GM19452 (cell line): ENCODE measurements around the gene HOXD8.

Source experiments
- ATAC-seq: cut with Tn5 transposase; IDR thresholded peaks from one replicate; pipeline ENCODE4 v1.9.1; 2021; ENCODE audit not compliant: unreplicated experiment

The HOXD8 gene

DNA sequence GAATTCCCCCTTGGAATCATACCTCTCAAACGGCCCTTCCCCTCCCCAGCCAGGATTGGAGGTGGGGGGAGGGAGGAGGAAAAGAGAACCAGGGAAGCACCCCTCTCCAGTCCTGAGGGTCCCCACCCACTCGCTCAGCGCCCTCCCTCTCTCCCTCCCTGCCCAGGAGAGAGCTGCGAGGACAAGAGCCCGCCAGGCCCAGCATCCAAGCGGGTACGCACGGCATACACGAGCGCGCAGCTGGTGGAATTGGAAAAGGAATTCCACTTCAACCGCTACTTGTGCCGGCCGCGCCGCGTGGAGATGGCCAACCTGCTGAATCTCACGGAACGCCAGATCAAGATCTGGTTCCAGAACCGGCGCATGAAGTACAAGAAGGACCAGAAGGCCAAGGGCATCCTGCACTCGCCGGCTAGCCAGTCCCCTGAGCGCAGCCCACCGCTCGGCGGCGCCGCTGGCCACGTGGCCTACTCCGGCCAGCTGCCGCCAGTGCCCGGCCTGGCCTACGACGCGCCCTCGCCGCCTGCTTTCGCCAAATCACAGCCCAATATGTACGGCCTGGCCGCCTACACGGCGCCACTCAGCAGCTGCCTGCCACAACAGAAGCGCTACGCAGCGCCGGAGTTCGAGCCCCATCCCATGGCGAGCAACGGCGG, 42.0 kb downstream of the HOXD8 start:
- ATAC-seq, result no peak

DNA sequence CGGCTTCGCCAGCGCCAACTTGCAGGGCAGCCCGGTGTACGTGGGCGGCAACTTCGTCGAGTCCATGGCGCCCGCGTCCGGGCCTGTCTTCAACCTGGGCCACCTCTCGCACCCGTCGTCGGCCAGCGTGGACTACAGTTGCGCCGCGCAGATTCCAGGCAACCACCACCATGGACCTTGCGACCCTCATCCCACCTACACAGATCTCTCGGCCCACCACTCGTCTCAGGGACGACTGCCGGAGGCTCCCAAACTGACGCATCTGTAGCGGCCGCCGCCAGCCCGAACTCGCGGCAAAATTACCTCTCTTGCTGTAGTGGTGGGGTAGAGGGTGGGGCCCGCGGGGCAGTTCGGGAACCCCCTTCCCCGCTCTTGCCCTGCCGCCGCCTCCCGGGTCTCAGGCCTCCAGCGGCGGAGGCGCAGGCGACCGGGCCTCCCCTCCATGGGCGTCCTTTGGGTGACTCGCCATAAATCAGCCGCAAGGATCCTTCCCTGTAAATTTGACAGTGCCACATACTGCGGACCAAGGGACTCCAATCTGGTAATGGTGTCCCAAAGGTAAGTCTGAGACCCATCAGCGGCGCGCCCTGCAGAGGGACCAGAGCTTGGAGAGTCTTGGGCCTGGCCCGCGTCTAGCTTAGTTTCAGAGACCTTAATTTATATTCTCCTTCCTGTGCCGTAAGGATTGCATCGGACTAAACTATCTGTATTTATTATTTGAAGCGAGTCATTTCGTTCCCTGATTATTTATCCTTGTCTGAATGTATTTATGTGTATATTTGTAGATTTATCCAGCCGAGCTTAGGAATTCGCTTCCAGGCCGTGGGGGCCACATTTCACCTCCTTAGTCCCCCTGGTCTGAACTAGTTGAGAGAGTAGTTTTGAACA, 42.7 kb downstream of the HOXD8 start:
- no peak for ATAC-seq

DNA sequence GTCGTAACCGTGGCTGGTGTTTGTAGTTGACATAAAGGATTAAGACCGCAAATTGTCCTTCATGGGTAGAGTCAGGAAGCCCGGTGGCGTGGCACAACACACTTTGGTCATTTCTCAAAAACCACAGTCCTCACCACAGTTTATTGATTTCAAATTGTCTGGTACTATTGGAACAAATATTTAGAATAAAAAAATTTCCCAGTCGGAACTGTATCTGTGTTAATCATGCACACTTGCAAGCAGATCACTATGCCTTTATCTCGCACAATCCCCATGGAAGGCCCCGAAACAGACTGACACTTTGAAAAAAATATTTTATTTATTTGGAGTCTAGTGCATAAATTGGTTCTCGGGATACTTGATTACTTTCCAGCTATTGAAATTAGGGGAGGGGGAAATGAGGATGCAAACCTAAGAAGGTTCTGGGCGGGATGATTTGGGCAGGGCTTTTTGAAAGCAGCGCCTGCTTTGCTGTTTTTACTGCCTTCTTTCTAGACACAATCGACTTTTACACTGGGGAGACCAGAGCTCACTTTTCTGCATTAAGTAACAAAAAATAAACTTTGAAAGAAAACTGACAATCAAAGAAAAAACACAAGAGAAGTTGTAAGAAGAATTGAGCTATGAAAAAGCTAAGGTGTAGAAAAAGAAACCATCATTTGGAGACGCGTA, 43.5 kb downstream of the HOXD8 start:
- no peak for ATAC-seq

DNA sequence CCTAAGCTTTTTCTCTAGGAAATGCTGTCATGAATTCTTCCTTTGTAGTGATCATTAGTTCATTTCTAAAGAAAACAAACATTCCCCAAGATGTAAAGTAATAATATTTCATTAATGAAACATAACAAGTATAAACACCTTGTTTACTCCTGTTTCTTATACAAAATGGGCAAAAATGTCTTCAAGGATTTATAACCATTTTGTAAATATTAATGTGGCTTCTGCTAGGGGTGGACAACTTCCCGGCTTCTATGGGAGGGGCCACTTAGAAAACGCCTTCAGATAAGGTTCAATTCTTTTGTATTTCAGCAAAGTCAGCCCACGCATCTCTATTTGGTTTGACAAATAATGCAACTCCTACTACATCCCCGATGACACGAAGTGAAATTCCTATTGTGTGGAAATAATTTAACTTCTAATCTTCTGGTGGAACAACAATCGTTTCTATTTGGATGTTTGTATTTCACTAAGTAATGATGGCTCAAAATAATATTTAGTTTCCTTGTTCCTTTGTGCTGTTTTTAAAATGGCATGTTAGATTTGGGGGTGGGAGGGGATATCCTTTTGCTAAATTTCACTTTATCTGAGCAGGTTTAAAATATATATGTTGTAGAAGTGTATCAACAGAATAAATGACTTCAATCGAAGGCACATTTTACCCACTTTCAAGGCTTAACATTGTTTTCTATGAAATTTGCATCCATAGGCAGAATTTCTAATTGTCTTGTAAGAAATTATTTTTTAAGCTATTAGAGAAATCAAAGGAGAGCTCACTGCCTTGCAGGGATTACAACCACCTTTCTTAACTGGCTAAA, 44.3 kb downstream of the HOXD8 start:
- no peak for ATAC-seq

DNA sequence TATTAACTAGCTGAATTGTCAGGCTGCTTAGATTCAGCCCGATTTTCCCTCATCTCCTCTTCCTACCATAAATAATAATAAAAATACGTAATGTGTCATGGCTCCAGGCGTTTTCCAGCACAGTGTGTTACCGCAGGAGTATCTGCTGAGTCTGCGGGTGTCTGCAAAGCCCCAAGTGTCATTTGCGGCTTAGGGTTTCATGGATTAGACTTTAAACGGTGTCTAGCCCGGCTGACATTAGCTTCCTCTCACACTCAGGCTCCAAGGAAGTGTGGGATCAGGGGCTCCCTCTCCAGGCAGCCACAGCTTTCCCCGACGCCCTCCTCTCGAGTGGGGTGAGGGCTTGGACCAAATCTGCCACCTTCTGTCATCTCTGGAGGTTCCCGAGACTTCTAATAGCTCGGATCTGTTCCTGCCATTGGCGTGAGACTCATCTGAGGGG, 44.9 kb downstream of the HOXD8 start:
- no peak for ATAC-seq

DNA sequence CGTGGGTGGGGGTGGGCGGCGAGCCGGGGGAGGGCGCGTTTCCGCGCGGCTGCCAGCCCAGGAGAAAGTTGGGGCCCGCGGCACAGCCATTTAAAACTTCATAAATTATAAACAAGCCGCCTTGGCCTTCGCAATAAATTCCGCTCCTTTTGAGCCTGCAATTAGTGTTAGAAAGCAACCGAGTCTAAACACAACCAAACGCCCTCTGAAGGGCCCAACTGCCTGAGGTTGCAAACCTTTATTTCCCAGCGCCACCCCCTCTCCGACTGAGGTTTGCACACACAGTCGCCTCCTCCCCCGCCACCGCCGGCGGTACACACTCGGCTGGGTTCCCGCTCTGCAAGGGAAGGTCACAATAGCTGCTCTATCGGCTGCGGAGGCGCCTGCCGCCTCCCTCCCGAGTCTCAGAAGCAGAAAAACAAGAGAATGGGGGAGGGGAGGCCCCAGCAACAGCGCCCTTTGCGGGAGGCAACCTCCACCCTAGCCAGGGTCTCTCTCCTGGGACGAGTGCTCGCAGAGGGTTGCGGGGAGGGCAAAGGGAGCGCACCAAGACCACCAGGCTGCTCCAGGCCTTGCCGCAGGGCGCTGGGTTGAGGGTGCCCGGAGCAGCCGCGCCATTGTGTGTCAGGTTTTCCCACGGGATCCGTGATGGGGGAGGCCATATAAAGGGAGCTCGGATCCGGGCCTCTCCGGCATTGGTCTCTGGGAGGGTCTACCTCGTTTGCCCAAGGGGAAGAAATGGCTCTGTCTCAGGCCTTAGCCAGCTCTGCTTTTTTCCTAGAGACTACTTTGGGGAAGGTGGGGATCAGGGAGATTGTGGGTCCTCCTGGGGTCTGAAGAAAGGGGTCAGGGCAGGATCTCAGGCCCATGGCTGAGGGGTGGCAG, 45.6 kb downstream of the HOXD8 start:
- no peak for ATAC-seq

DNA sequence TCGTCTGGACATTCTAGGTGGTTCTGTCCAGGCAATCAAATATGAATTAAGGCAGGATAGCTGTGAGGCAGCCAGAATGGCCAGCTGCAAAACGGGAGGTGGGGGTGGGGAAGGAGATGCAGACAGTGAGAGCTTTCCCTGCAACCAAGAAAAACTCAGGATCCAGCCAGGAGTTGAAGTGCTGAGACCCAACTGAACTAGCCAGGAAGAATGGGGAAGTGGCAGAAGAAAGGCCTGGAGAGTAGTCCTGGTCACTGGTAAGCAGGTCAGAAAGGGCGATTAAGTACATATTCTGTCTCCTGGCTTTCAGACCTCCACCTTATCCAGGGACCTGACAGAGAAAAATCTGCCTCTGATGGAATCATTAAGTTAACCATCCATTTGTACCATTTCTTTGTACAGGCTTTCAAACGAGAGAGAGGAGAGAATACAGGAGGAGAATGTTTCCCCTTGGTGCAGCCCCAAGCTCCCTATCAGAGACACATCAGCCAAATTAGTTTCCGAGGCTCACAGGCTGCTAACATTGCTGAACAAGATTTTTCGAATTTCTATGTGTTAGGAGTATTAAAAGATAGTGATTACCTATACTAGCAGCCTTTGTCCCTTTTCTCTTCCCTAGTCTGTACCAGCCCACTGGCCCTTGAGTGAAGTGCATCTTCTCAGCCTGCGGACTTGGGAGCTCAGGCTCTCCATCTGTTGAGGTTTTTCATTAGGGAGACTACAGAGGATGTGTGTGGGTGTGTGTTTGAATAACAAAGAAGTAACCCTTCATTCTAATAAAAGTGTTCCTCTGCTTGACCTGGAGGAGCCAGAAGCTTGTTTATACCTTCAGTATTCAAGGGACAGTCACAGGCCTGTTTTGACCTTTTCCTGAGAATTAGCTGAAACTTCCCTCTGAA, 46.5 kb downstream of the HOXD8 start:
- no peak for ATAC-seq

DNA sequence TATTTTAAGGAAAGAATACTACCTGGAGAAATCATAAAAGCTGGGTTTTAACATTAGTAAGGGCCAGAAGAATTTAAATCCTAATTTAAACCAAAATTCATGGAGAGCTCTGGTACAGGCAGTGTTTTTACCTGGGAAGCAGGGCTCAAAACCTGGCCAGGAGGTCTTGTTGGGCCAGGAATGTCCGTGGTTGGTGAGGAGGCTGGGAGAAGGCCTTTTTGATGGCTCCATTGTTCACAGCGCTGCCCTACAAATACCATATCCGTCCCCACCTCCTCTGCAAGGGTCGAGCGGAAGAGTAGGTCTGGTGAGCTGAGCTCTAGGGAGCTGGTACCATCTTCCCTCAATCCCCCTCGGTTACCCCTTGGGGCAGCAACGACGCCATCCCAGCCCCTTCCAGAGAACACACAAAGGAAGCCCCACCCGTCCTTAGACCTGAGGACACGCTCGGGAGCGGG, 48.1 kb downstream of the HOXD8 start:
- no peak for ATAC-seq

DNA sequence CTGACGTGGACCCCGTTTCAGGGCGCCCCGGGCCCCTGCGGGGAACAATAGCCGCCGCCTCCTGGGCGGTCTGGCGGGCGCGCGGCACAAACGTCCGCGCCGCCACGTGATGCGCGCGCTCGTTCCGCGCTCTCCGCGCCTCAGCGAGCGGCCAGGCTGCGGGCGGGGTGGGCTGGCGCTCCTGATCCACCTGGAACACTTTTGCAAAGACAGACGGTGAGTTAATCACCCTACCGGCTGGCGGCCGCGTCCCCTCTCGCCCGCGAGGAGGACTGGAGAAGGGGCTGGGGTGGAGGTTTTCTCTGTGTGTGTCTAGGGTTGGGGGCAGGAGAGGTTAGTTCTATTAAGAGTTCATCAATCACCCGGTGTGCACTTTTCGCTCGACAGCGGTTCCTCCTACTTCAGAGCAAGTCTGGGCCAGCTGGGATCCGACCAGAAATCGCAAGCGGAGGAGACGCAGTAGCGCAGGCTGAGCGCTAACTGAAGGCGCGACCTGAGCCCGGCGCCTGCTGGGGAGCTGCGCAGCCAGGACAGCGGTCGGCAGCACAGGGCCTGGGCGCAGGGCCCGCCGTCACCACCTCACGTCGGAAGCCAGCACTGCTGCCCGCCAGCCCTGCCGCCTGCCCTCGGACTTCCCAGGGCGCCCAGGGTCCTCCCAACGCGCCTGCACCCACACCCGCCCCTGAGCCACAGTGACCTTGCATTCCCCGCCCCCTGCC, 48.7 kb downstream of the HOXD8 start:
- no peak for ATAC-seq

DNA sequence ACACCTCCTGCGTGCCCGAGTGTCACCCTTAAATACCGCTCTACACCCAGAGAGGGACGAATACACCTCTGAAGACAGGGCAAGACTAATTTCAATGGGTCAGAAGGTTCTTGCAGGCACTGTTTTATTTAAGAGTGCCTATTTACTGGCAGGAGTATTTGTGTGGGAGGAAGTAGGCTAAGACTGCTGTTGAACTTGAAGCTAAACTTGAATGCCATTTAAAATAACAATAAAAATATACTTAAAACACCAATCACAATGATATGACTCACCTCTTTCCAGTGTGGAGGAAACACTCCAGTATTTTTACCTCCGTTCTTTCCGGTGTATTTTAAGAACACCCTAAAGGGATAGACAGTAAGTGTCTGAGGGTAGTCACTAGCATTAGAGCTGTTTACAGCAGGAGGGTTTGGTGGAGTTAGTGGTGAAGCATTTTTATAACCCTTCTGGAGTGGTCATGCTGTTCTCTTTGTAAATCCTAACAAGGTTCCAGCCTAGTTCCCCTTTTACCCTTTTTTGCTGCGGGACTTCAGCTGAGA, 49.3 kb downstream of the HOXD8 start:
- no peak for ATAC-seq

DNA sequence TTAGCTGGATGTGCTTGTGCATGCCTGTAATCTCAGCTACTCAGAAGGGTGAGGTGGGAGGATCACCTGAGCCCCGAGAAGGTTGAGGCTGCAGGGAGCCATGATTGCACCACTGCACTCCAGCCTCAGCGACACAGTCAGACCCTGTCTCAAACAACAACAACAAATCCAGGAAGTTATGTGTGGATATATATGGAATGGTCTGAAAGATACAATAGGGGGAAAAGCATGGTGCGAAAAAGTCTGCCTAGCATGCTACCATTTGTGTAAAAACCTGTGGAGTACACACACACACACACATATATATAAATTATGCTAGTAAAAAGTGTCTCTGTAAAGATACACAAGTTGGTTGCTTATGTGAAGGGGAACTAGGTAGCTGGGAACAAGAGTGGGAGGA, 52.0 kb downstream of the HOXD8 start:
- no peak for ATAC-seq
